ENCODE results near the gene ZNF536.

GRCh38 chr19:30371960-30372824 lies at the start of gene ZNF536:
- no peak for TF ChIP-seq EP300 (IDR thresholded peaks at IDR 0.05)
- no peak for TF ChIP-seq POLR2A (IDR thresholded peaks at IDR 0.05)
- TF ChIP-seq CTCF (IDR thresholded peaks at IDR 0.05): no peak
- TF ChIP-seq POLR2AphosphoS5 (IDR thresholded peaks at IDR 0.05): no peak
